Keratinocyte (primary cell): ENCODE data around the gene ADAM22.

Experiments used
- CTCF ChIP-seq, 3 experiments: IDR thresholded peaks in 1 of 3; conservative IDR thresholded peaks in 1 of 3; optimal IDR thresholded peaks in 1 of 3; 2 replicates in 2 of 3; 3 replicates in 1 of 3; pipeline versions ENCODE3 to v1.5.1; 2011; ENCODE audit warnings: low read length in 3 of 3, mild to moderate bottlenecking in 3 of 3, moderate library complexity in 2 of 3, control low read depth in 1 of 3, inconsistent platforms in 1 of 3; ENCODE audit not compliant: insufficient read depth in 2 of 3; ENCODE audit errors: extremely low read depth in 1 of 3
- EZH2 ChIP-seq: IDR thresholded peaks from one replicate; pipeline ENCODE4 v1.6.1; 2012; ENCODE audit warnings: inconsistent platforms, mild to moderate bottlenecking, low read length, moderate library complexity

GRCh38 chr7:87912121-87912520 is 21.9 kb upstream of the ADAM22 start:
- TF ChIP-seq CTCF (optimal IDR thresholded peaks at IDR 0.05 in 1 of 3, IDR thresholded peaks at IDR 0.05 in 1 of 3, conservative IDR thresholded peaks at IDR 0.05 in 1 of 3; ENCODE audit: extremely low read depth in 1 of 3, insufficient read depth in 2 of 3, low read length in 3 of 3) = no peak
- TF ChIP-seq EZH2 = no peak
